Breast epithelium (tissue), 4 donors: ENCODE results near the gene SKP1. TPM values are rescaled to one million over a fixed set of nuclear protein-coding genes. Genes with fewer than 3 reads are reported as not detected.

Experiments used
- DNase-seq, 2 donors: peaks; one replicate each; pipeline ENCODE4 v3.0.0-alpha.2; 2019; ENCODE audit warnings: low spot score in 2 of 2
- H3K27ac ChIP-seq, 2 donors: fragments of 200-600 bp; sonication (generic) in 1 of 2; one replicate each; pipeline ENCODE4 v1.5.1; 2016 to 2019; ENCODE audit warnings: mild to moderate bottlenecking in 1 of 2
- H3K27me3 ChIP-seq, 2 donors: fragments of 200-600 bp; sonication (generic) in 1 of 2; one replicate each; pipeline versions ENCODE4 v1.5.1 to v1.6.0; 2017 to 2019; ENCODE audit warnings: control low read depth in 1 of 2, mild to moderate bottlenecking in 1 of 2
- H3K36me3 ChIP-seq: fragments of 200-600 bp; one replicate; pipeline ENCODE4 v1.5.1; 2019
- H3K4me1 ChIP-seq, 2 donors: fragments of 200-600 bp; sonication (generic); one replicate each; pipeline ENCODE4 v1.5.1; 2016 to 2019; ENCODE audit warnings: control low read depth in 1 of 2
- H3K4me3 ChIP-seq, 3 donors: fragments of 200-600 bp; sonication (generic); 1 replicate in 2 of 3; 2 replicates in 1 of 3; pipeline ENCODE4 v1.5.1; 2016 to 2019; ENCODE audit warnings: mild to moderate bottlenecking in 3 of 3, moderate library complexity in 2 of 3
- H3K9me3 ChIP-seq, 2 donors: fragments of 200-600 bp; sonication (generic) in 1 of 2; one replicate each; pipeline ENCODE4 v1.5.1; 2016 to 2019; ENCODE audit warnings: control low read depth in 1 of 2
- CTCF ChIP-seq, 3 donors: fragments of 450-650 bp; IDR thresholded peaks; one replicate each; pipeline ENCODE4 v1.5.1; 2016 to 2017; ENCODE audit warnings: antibody characterized with exemption in 3 of 3, mild to moderate bottlenecking in 3 of 3, moderate library complexity in 3 of 3
- POLR2A ChIP-seq: fragments of 450-650 bp; IDR thresholded peaks from one replicate; pipeline ENCODE4 v1.6.1; 2016; ENCODE audit warnings: antibody characterized with exemption, mild to moderate bottlenecking, moderate library complexity
- POLR2AphosphoS5 ChIP-seq, 3 donors: sonication (generic); formaldehyde crosslinking; IDR thresholded peaks; one replicate each; pipeline ENCODE4 v1.6.1; 2017; ENCODE audit warnings: antibody characterized with exemption in 3 of 3
- intact Hi-C: fragments of 100-400 bp; cut with DNase I; formaldehyde crosslinking; loops from one replicate; pipeline ENCODE4 v1.15.1; 2023; ENCODE audit warnings: low total_unique reads
- total RNA-seq, 3 donors: library from RNA; depleted of rRNA; stranded (reverse); fragments of >200 nt; gene quantifications; one replicate each; pipeline ENCODE4 v1.1.0, GENCODE V29; 2016

Gene SKP1
- total RNA-seq, 3 donors from 2014 or later, result 158 to 291 (median 259) TPM

- H3K36me3 ChIP-seq, result no peaks in the 10 kb centered on the region
- no peaks in the 10 kb centered on the region for H3K9me3 ChIP-seq
- peaks cover 0 to 7% of the 10 kb centered on the region in 2 donors for H3K4me1 ChIP-seq
- no peaks in the 10 kb centered on the region for H3K27me3 ChIP-seq
- H3K4me3 ChIP-seq, result no peak overlapping the region
- no peak for TF ChIP-seq POLR2A
- TF ChIP-seq CTCF (IDR thresholded peaks at IDR 0.05), result no peak
- no peak for TF ChIP-seq POLR2AphosphoS5 (IDR thresholded peaks at IDR 0.05)
- intact Hi-C loops, result no loop called here
- no peak for DNase-seq
- H3K27ac ChIP-seq, result no peak overlapping the region
Measured at GRCh38 chr5:134204575-134204974, 27.8 kb upstream of the SKP1 start.

GRCh38 chr5:134203630-134204029, 26.9 kb upstream of the SKP1 start:
- no peaks in the 10 kb centered on the region for H3K27me3 ChIP-seq
- H3K4me1 ChIP-seq, result peaks cover 0 to under 1% of the 10 kb centered on the region in 2 donors
- no peak for DNase-seq
- intact Hi-C loops, result no loop called here
- TF ChIP-seq POLR2AphosphoS5 (IDR thresholded peaks at IDR 0.05), result no peak
- no peak for TF ChIP-seq CTCF (IDR thresholded peaks at IDR 0.05)
- no peak for TF ChIP-seq POLR2A
- no peaks in the 10 kb centered on the region for H3K9me3 ChIP-seq
- H3K36me3 ChIP-seq, result no peaks in the 10 kb centered on the region
- no peak overlapping the region for H3K27ac ChIP-seq
- no peak overlapping the region for H3K4me3 ChIP-seq

GRCh38 chr5:134195666-134196065, 18.9 kb upstream of the SKP1 start:
- intact Hi-C loops, result no loop called here
- TF ChIP-seq POLR2A (no peak), CTCF (IDR thresholded peaks at IDR 0.05) (no peak), POLR2AphosphoS5 (IDR thresholded peaks at IDR 0.05) (no peak)
- Histone ChIP-seq H3K4me1 (no peaks in the 10 kb centered on the region), H3K4me3 (no peak overlapping the region), H3K27ac (no peak overlapping the region), H3K9me3 (no peaks in the 10 kb centered on the region), H3K36me3 (no peaks in the 10 kb centered on the region), H3K27me3 (no peaks in the 10 kb centered on the region)
- DNase-seq, result no peak

- Histone ChIP-seq H3K9me3 (no peaks in the 10 kb centered on the region), H3K27ac (no peak overlapping the region), H3K4me1 (no peaks in the 10 kb centered on the region), H3K27me3 (no peaks in the 10 kb centered on the region), H3K36me3 (no peaks in the 10 kb centered on the region), H3K4me3 (no peak overlapping the region)
- intact Hi-C loops, result no loop called here
- no peak for DNase-seq
- no peak for TF ChIP-seq POLR2AphosphoS5 (IDR thresholded peaks at IDR 0.05)
- TF ChIP-seq CTCF (IDR thresholded peaks at IDR 0.05), result no peak
- TF ChIP-seq POLR2A, result no peak
Measured at GRCh38 chr5:134189031-134189430, 12.3 kb upstream of the SKP1 start.

GRCh38 chr5:134188092-134188491, 11.3 kb upstream of the SKP1 start:
- intact Hi-C loops, result no loop called here
- H3K9me3 ChIP-seq, result no peaks in the 10 kb centered on the region

More at GRCh38 chr5:134188092-134188491, 11.3 kb upstream of the SKP1 start:
- no peak overlapping the region for H3K27ac ChIP-seq
- H3K4me1 ChIP-seq, result no peaks in the 10 kb centered on the region
- no peaks in the 10 kb centered on the region for H3K27me3 ChIP-seq
- no peak overlapping the region for H3K4me3 ChIP-seq
- TF ChIP-seq POLR2A (no peak), POLR2AphosphoS5 (IDR thresholded peaks at IDR 0.05) (no peak), CTCF (IDR thresholded peaks at IDR 0.05) (no peak)
- no peaks in the 10 kb centered on the region for H3K36me3 ChIP-seq
- no peak for DNase-seq
